Activated naive CD8-positive, alpha-beta T cell treated with anti-CD3 and anti-CD28 coated beads, Interleukin-2, amount 50 U/mL, for 24 hours (primary cell): ENCODE results near the gene HCN1.
A peak's percentile ranks its signal among the peaks of the same experiment; 100 is the strongest.

Source experiments
- ATAC-seq: fragments of 150-1000 bp; cut with Tn5 transposase; one replicate; pipeline ENCODE4 v1.10.0; 2021
- DNase-seq: peaks from one replicate; pipeline ENCODE4 v3.0.0; 2021
- H3K27ac Mint-ChIP-seq: one replicate; pipeline ENCODE4 v1.8.0; 2021; ENCODE audit warnings: mild to moderate bottlenecking, mixed read lengths
- H3K27me3 Mint-ChIP-seq: one replicate; pipeline ENCODE4 v1.8.0; 2021; ENCODE audit warnings: mixed read lengths
- H3K36me3 Mint-ChIP-seq: one replicate; pipeline ENCODE4 v1.8.0; 2021; ENCODE audit warnings: low read depth, mixed read lengths
- H3K4me1 Mint-ChIP-seq: one replicate; pipeline ENCODE4 v1.8.0; 2021; ENCODE audit warnings: mixed read lengths
- H3K4me3 Mint-ChIP-seq: one replicate; pipeline ENCODE4 v1.8.0; 2021; ENCODE audit warnings: mild to moderate bottlenecking, moderate library complexity, mixed read lengths
- H3K9me3 Mint-ChIP-seq: one replicate; pipeline ENCODE4 v1.8.0; 2021; ENCODE audit warnings: mixed read lengths

Gene HCN1

GRCh38 chr5:45696206-45696836 is at the start of gene HCN1:
Gene HCN1 (minus strand): TSS chr5:45696380.
- Mint-ChIP-seq H3K4me1 (no peaks in the 10 kb centered on the region), H3K9me3 (peaks cover 8% of the 10 kb centered on the region), H3K27me3 (peaks cover 31% of the 10 kb centered on the region), H3K27ac (no peak within 1 kb of the TSS), H3K4me3 (no peak within 1 kb of the TSS), H3K36me3 (peaks cover 5% of the 10 kb centered on the region)
- peak; percentile 59 for DNase-seq
- ATAC-seq: peak; percentile 72

DNA sequence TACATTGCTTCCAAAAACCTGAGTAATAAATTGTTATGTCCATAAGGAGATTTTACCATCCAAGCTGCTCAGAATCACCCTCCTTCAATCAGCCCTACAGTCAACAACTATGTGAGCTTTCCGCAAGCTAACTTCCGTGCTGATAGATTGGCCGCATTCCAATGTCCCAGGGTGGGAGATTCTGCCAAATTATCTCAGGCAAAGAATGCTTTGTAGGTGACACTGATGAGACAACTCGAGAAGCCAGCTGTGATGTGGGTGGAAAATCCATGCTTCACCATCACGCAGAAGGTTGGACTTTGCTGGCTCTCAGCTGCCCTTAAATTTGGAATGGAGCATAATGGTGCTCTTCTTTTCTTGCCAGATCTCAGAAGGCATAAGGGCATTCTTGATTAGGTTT is 44.9 kb upstream of the HCN1 start:
- ATAC-seq: no peak
- DNase-seq: no peak
- H3K27me3 Mint-ChIP-seq: no peaks in the 10 kb centered on the region
- no peaks in the 10 kb centered on the region for H3K36me3 Mint-ChIP-seq
- no peak overlapping the region for H3K4me3 Mint-ChIP-seq
- no peaks in the 10 kb centered on the region for H3K4me1 Mint-ChIP-seq
- no peak overlapping the region for H3K27ac Mint-ChIP-seq
- peaks cover 32% of the 10 kb centered on the region for H3K9me3 Mint-ChIP-seq

DNA sequence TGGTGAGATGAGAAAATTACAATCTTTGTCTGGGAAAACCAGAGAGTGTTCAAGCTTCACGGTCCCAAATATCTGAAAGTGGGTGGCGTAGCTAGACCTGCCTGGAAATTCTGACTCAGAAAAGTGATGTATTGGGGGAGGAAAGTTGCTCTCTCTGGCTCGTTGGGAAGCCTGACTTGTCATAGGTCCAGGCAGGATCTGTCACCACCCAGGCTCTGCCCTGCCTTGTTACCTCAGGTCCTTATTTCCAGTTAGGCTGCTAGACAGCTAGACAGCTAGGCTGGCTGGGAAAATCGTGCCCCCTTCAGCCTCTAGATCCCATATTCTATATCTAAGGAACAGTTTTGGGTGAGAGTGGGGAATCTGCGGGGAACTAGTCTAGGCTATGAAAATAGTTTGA is 41.0 kb upstream of the HCN1 start:
- Mint-ChIP-seq H3K27me3 (no peaks in the 10 kb centered on the region), H3K36me3 (no peaks in the 10 kb centered on the region), H3K27ac (no peak overlapping the region), H3K4me3 (no peak overlapping the region), H3K4me1 (no peaks in the 10 kb centered on the region), H3K9me3 (peaks cover 26% of the 10 kb centered on the region)
- no peak for ATAC-seq
- no peak for DNase-seq

- peaks cover 24% of the 10 kb centered on the region for H3K9me3 Mint-ChIP-seq
Observed at GRCh38 chr5:45725537-45725936, 29.4 kb upstream of the HCN1 start.

GRCh38 chr5:45697201-45697600 is 1.0 kb upstream of the HCN1 start:
- no peak overlapping the region for H3K4me3 Mint-ChIP-seq
- DNase-seq (no peak), ATAC-seq (no peak)
- H3K36me3 Mint-ChIP-seq: peaks cover 5% of the 10 kb centered on the region
- no peak overlapping the region for H3K27ac Mint-ChIP-seq
- peaks cover 8% of the 10 kb centered on the region for H3K9me3 Mint-ChIP-seq
- H3K27me3 Mint-ChIP-seq: peaks cover 31% of the 10 kb centered on the region
- no peaks in the 10 kb centered on the region for H3K4me1 Mint-ChIP-seq

More at GRCh38 chr5:45725537-45725936, 29.4 kb upstream of the HCN1 start:
- no peak overlapping the region for H3K4me3 Mint-ChIP-seq
- DNase-seq: no peak
- no peak for ATAC-seq
- no peaks in the 10 kb centered on the region for H3K36me3 Mint-ChIP-seq
- H3K4me1 Mint-ChIP-seq: no peaks in the 10 kb centered on the region
- H3K27me3 Mint-ChIP-seq: no peaks in the 10 kb centered on the region
- no peak overlapping the region for H3K27ac Mint-ChIP-seq

- peaks cover 5% of the 10 kb centered on the region for H3K36me3 Mint-ChIP-seq
- H3K4me1 Mint-ChIP-seq: no peaks in the 10 kb centered on the region
- DNase-seq (no peak), ATAC-seq (no peak)
- peaks cover 31% of the 10 kb centered on the region for H3K27me3 Mint-ChIP-seq
- H3K27ac Mint-ChIP-seq: no peak overlapping the region
- peaks cover 8% of the 10 kb centered on the region for H3K9me3 Mint-ChIP-seq
- H3K4me3 Mint-ChIP-seq: no peak overlapping the region
Observed at GRCh38 chr5:45695804-45696156, 400 bp downstream of the HCN1 start.

GRCh38 chr5:45694971-45695803 is 993 bp downstream of the HCN1 start:
- Mint-ChIP-seq H3K4me1 (no peaks in the 10 kb centered on the region), H3K27ac (no peak overlapping the region), H3K4me3 (no peak overlapping the region), H3K9me3 (peaks cover 8% of the 10 kb centered on the region), H3K36me3 (peaks cover 5% of the 10 kb centered on the region), H3K27me3 (peaks cover 31% of the 10 kb centered on the region)
- no peak for DNase-seq
- ATAC-seq: no peak

- H3K4me3 Mint-ChIP-seq: no peak overlapping the region
- DNase-seq: no peak
- ATAC-seq: no peak
- H3K4me1 Mint-ChIP-seq: no peaks in the 10 kb centered on the region
- peaks cover 31% of the 10 kb centered on the region for H3K27me3 Mint-ChIP-seq
- H3K27ac Mint-ChIP-seq: no peak overlapping the region
- peaks cover 8% of the 10 kb centered on the region for H3K9me3 Mint-ChIP-seq
- H3K36me3 Mint-ChIP-seq: peaks cover 5% of the 10 kb centered on the region
Observed at GRCh38 chr5:45694255-45694814, 1.8 kb downstream of the HCN1 start.

GRCh38 chr5:45692481-45692880 is 3.7 kb downstream of the HCN1 start:
- H3K36me3 Mint-ChIP-seq: peaks cover 5% of the 10 kb centered on the region
- ATAC-seq: no peak

GRCh38 chr5:45691656-45692055 is 4.5 kb downstream of the HCN1 start:
- Mint-ChIP-seq H3K4me3 (no peak overlapping the region), H3K4me1 (no peaks in the 10 kb centered on the region), H3K36me3 (peaks cover 5% of the 10 kb centered on the region), H3K9me3 (peaks cover 8% of the 10 kb centered on the region), H3K27ac (no peak overlapping the region), H3K27me3 (peaks cover 22% of the 10 kb centered on the region)
- ATAC-seq (no peak), DNase-seq (no peak)

More at GRCh38 chr5:45692481-45692880, 3.7 kb downstream of the HCN1 start:
- Mint-ChIP-seq H3K4me3 (no peak overlapping the region), H3K27ac (no peak overlapping the region), H3K27me3 (peaks cover 30% of the 10 kb centered on the region), H3K9me3 (peaks cover 8% of the 10 kb centered on the region), H3K4me1 (no peaks in the 10 kb centered on the region)
- DNase-seq: no peak

- Mint-ChIP-seq H3K27me3 (no peaks in the 10 kb centered on the region), H3K27ac (no peak overlapping the region), H3K36me3 (no peaks in the 10 kb centered on the region), H3K4me1 (no peaks in the 10 kb centered on the region), H3K4me3 (no peak overlapping the region), H3K9me3 (no peaks in the 10 kb centered on the region)
- DNase-seq (no peak), ATAC-seq (no peak)
Observed at GRCh38 chr5:45687701-45688100, 8.5 kb downstream of the HCN1 start.

- ATAC-seq (no peak), DNase-seq (no peak)
- H3K4me1 Mint-ChIP-seq: no peaks in the 10 kb centered on the region
- H3K27ac Mint-ChIP-seq: no peak overlapping the region
- no peaks in the 10 kb centered on the region for H3K27me3 Mint-ChIP-seq
- H3K4me3 Mint-ChIP-seq: no peak overlapping the region
- H3K36me3 Mint-ChIP-seq: no peaks in the 10 kb centered on the region
- no peaks in the 10 kb centered on the region for H3K9me3 Mint-ChIP-seq
Observed at GRCh38 chr5:45686620-45687019, 9.6 kb downstream of the HCN1 start.

DNA sequence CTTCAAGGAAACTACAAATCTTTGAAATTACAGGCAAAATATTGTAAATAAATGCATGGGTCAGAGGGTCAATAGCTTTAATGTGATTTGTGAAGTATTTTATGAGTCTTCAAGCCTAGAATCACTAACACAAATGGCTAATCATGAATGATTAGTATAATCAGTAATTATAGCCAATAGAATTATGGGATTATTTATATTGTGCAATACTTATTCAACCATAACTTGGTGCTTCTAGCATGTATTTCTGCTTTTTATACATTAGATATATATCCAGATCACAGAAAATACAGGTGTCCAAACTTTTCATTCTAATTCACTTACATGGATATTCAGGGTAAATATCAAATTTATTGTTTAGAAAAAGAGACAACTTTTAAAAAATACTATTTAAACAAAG is 12.1 kb downstream of the HCN1 start:
- H3K27ac Mint-ChIP-seq: no peak overlapping the region
- H3K4me3 Mint-ChIP-seq: no peak overlapping the region
- DNase-seq (no peak), ATAC-seq (no peak)
- peaks cover 11% of the 10 kb centered on the region for H3K9me3 Mint-ChIP-seq
- H3K4me1 Mint-ChIP-seq: no peaks in the 10 kb centered on the region
- no peaks in the 10 kb centered on the region for H3K36me3 Mint-ChIP-seq
- no peaks in the 10 kb centered on the region for H3K27me3 Mint-ChIP-seq

DNA sequence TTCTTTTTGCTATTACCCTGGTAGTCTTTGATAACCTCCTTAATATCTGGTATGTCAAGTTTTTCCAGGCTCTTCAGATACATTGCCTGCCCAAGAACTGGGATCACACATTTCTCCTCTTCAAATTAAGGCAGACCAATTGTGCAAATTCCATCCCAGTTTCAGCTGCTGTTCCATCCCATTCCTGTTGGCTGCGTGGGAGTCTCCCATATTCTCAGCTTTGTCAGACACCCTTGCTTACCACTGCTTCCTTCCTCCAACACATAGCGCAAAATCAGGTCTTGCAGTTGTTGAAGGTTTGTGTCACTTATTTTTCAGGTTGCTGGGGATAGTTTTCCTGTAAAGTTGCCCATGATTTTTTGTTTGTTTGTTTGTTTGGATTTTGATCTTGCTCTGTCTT is 15.2 kb downstream of the HCN1 start:
- H3K9me3 Mint-ChIP-seq: peaks cover 18% of the 10 kb centered on the region
- H3K27me3 Mint-ChIP-seq: no peaks in the 10 kb centered on the region
- H3K4me1 Mint-ChIP-seq: no peaks in the 10 kb centered on the region
- H3K36me3 Mint-ChIP-seq: no peaks in the 10 kb centered on the region
- H3K27ac Mint-ChIP-seq: no peak overlapping the region
- no peak for ATAC-seq
- no peak for DNase-seq
- no peak overlapping the region for H3K4me3 Mint-ChIP-seq

- Mint-ChIP-seq H3K27me3 (no peaks in the 10 kb centered on the region), H3K4me3 (no peak overlapping the region), H3K27ac (no peak overlapping the region), H3K36me3 (no peaks in the 10 kb centered on the region), H3K4me1 (no peaks in the 10 kb centered on the region), H3K9me3 (peaks cover 29% of the 10 kb centered on the region)
- ATAC-seq: no peak
- no peak for DNase-seq
Observed at GRCh38 chr5:45677524-45677923, 18.7 kb downstream of the HCN1 start.
